Right ventricle myocardium inferior (tissue), 1 donor: ENCODE measurements around the gene C10orf71. TPM values are rescaled to one million over a fixed set of nuclear protein-coding genes. Genes with fewer than 3 reads are reported as not detected.

Experiments
- total RNA-seq: library from RNA; stranded (reverse); fragmentation: NEBNext Ultra II Directional; extraction: Animal tissue kit (Norgen Biotek cat#: 25700); gene quantifications from one replicate; pipeline ENCODE4 v1.2.1, GENCODE V29; 2021
- donor health status: DM: no; HTN: yes; CAD: no; lungs with severe emphysema.

Gene C10orf71
- total RNA-seq, 1 donor from 2014 or later, result 108 TPM

Other genes with a start within 250 kb of the C10orf71 start
- 21.8 TPM for gene VSTM4, start 183.6 kb upstream of the C10orf71 start, total RNA-seq
- gene FAM170B, start 165.1 kb upstream of the C10orf71 start, total RNA-seq, result not detected
- gene TMEM273, start 110.8 kb upstream of the C10orf71 start, total RNA-seq, result 27.9 TPM
- not detected for gene DRGX, start 96.9 kb downstream of the C10orf71 start, total RNA-seq
- 25.0 TPM for gene ERCC6, start 240.0 kb downstream of the C10orf71 start, total RNA-seq